WTC11 (cell line): Measurements from ENCODE around the gene SECTM1. TPM values are rescaled to one million over a fixed set of nuclear protein-coding genes. Genes with fewer than 3 reads are reported as not detected.

Experiments
- ATAC-seq: fragments of 200-7000 bp; cut with Tn5 transposase; 2 replicates; pipeline ENCODE4 v1.10.0; 2021; ENCODE audit warnings: mild to moderate bottlenecking, moderate library complexity
- CTCF ChIA-PET: fragments of 300-600 bp; sonication (Branson Sonifier 250); formaldehyde crosslinking; loops from one replicate; lab custom pipeline; 2021; ENCODE audit warnings: antibody characterized with exemption; lab: Charles Lee
- POLR2A ChIA-PET: fragments of 350-600 bp; sonication (Branson Sonifier 250); formaldehyde crosslinking; loops from one replicate; lab custom pipeline; 2021; ENCODE audit warnings: antibody characterized with exemption; lab: Charles Lee
- DNase-seq: peaks from one replicate; pipeline ENCODE4 v3.0.0; 2021; ENCODE audit warnings: low spot score
- H3K27ac Mint-ChIP-seq: 2 replicates; pipeline ENCODE4 v1.8.0; 2021; ENCODE audit warnings: mixed read lengths
- H3K27me3 Mint-ChIP-seq: 2 replicates; pipeline ENCODE4 v1.8.0; 2021; ENCODE audit warnings: low read depth, mild to moderate bottlenecking, moderate library complexity, mixed read lengths
- H3K36me3 Mint-ChIP-seq: 2 replicates; pipeline ENCODE4 v1.8.0; 2021; ENCODE audit warnings: mixed read lengths
- H3K4me1 Mint-ChIP-seq: 2 replicates; pipeline ENCODE4 v1.8.0; 2022; ENCODE audit warnings: mixed read lengths
- H3K4me3 Mint-ChIP-seq: 2 replicates; pipeline ENCODE4 v1.8.0; 2021; ENCODE audit warnings: mild to moderate bottlenecking, moderate library complexity, mixed read lengths
- H3K9me3 Mint-ChIP-seq: 2 replicates; pipeline ENCODE4 v1.8.0; 2021; ENCODE audit warnings: mixed read lengths
- ATF6 ChIP-seq: sonication (generic); formaldehyde crosslinking; IDR thresholded peaks from 2 replicates; pipeline ENCODE4 v1.8.1; 2023; ENCODE audit warnings: mild to moderate bottlenecking, missing genetic modification reagents
- CTCF ChIP-seq: fragments of 200-600 bp; IDR thresholded peaks from 2 replicates; pipeline ENCODE4 v1.8.0; 2022; ENCODE audit warnings: antibody characterized with exemption
- EMX1 ChIP-seq: fragments of 250-450 bp; sonication (Bioruptor Pico); IDR thresholded peaks from 2 replicates; pipeline ENCODE4 v1.8.0; 2021; ENCODE audit warnings: mild to moderate bottlenecking
- HMGXB4 ChIP-seq: sonication (generic); formaldehyde crosslinking; IDR thresholded peaks from 2 replicates; pipeline ENCODE4 v1.8.1; 2023; ENCODE audit warnings: mild to moderate bottlenecking, moderate library complexity, missing genetic modification reagents
- MLX ChIP-seq: sonication (generic); formaldehyde crosslinking; IDR thresholded peaks from 2 replicates; pipeline ENCODE4 v1.8.1; 2023; ENCODE audit warnings: mild to moderate bottlenecking, missing genetic modification reagents, moderate library complexity
- SP1 ChIP-seq: sonication (generic); formaldehyde crosslinking; conservative IDR thresholded peaks from 2 replicates; pipeline ENCODE4 v1.8.1; 2022; ENCODE audit warnings: missing genetic modification reagents
- ZBTB43 ChIP-seq: sonication (generic); formaldehyde crosslinking; IDR thresholded peaks from 2 replicates; pipeline ENCODE4 v1.8.1; 2023; ENCODE audit warnings: mild to moderate bottlenecking, missing genetic modification reagents
- total RNA-seq: library from RNA; stranded (reverse); gene quantifications from 3 replicates; pipeline ENCODE4 v1.2.3, GENCODE V29; 2021
- TF ChIP-seq, protein P1 (sequence below): fragments of 250-450 bp; sonication (Bioruptor Pico); IDR thresholded peaks from 2 replicates; pipeline ENCODE4 v1.9.0; 2021; ENCODE audit warnings: moderate library complexity, mild to moderate bottlenecking, inconsistent platforms, borderline replicate concordance
- TF ChIP-seq, protein P2 (sequence below): sonication (generic); formaldehyde crosslinking; IDR thresholded peaks from 2 replicates; pipeline ENCODE4 v1.8.1; 2023; ENCODE audit warnings: mild to moderate bottlenecking, missing genetic modification reagents, moderate library complexity

Gene SECTM1
- total RNA-seq, 1 experiment from 2014 or later, result 0.22 TPM

DNA sequence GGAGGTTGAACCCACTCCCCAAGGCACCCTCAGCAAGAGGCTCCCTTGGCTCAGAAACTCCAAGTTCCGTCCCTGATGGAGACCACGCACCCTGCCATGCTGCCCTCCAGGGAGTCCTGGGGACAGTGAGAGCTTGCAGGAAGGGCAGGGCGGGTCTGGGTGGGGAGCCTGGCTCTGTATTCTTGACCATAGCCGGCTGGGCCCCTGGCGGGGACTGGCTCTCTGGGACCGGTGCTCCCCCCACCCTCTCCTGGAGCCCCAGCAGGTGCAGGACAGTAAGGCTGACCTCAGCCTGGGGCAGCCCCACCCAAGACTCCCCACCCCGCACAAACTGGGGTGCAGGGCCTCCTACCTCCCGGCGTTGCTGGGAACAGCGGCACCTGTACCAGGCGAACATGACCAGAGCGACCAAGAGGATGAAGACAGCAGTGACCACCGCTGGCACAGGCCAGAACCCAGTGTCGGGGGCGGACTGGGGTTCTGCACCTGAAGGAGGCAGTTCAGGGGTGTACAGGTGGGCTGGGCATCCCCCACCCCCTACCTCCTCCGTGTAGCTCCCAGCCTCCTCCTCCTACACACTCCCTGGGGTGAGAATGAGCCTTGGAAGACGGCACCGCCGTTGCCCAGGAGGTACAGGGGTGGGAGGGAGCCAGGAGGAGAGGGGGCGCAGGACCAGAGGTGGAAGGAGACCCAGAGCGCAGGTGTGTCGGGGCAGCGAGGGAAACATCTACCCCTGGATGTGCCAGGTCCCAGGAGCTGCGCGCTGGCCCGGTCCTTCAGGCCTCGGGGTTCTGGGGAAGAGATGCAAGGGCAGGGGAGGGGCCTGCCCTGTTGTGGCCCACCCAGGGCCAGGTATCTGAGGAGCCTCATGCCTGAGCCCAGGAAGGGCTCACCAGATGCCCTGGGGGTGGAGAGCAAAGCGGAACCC, 10.8 kb downstream of the SECTM1 start (continued):
- TF ChIP-seq CTCF, result no peak
- no peak for TF ChIP-seq EMX1 (CRISPR knock-in tag)
- TF ChIP-seq, all 79 proteins: peak for 0

- ChIA-PET POLR2A (no interaction called here), CTCF (interaction anchor here (0.6 to 1.3 kb wide), 3 partner anchors 11 to 35 kb away, joined by 3 to 4 read pairs (median 3); no protein-coding TSS in a partner anchor)
- TF ChIP-seq SP1 (CRISPR knock-in tag), result no peak
- TF ChIP-seq, protein P1, sequence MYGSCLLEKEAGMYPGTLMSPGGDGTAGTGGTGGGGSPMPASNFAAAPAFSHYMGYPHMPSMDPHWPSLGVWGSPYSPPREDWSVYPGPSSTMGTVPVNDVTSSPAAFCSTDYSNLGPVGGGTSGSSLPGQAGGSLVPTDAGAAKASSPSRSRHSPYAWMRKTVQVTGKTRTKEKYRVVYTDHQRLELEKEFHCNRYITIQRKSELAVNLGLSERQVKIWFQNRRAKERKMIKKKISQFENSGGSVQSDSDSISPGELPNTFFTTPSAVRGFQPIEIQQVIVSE, result no peak
- no peak for TF ChIP-seq ATF6 (CRISPR knock-in tag)
- no peak for TF ChIP-seq MLX
- TF ChIP-seq ZBTB43, result no peak
- Mint-ChIP-seq H3K27me3 (no peaks in the 10 kb centered on the region), H3K27ac (no peak overlapping the region), H3K9me3 (no peaks in the 10 kb centered on the region), H3K4me3 (no peak overlapping the region), H3K36me3 (no peaks in the 10 kb centered on the region), H3K4me1 (no peaks in the 10 kb centered on the region; the same call in 1 of the 2 replicates)
- ATAC-seq (no peak), DNase-seq (no peak)
These were observed 11.6 kb downstream of the SECTM1 start for GRCh38 chr17:82321947-82322466.

DNA sequence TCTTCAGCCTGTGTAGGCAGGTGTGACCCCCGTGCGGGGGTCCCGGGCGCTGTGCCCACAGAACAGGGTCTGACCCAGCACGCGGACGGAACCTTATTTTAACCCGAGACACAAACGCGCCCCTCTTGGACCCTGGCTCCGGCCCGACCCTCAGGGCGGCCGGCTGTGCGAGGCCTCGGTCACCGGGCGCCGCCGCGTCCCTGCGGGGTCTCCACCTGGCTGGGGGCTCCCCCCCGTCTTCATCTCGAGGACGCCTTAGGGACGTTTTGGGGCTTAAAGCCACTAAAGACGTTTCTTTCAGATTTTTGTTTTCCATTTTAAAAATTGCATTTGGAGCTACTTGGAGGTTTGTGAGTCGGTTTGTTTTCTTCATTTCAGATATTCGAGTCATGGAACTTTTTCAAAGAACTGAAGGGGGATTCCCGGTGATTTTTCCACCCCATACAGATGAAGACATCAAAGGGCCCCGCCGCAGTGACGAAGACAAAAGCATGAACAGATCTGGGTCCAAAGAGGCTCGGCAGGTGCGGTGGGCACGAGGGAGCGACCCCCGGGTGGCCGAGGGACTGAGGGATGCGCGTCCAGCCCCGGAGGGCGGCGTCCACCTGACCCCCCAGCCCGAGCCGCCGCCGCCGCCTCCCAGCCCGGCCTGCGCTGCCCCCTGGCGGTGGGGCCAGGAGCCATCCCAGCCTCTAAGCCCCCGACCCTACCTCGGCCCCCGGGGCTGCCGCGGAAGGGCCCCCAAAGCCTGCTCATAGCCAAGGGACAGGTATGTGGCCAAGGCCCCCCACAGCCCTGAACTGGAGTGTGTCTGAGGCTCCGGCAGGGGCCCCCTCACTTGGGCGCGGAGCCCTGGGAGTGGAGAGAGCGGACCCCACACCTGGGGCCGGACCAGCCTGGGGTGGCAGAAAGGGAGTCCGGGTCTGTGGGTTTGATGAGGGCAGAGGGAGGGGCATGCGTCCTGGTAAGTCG, 12.3 kb downstream of the SECTM1 start:
- Mint-ChIP-seq H3K4me3 (peak overlapping the region; percentile 17; the same call in 1 of the 2 replicates), H3K27me3 (no peaks in the 10 kb centered on the region), H3K27ac (no peak overlapping the region), H3K9me3 (no peaks in the 10 kb centered on the region), H3K36me3 (no peaks in the 10 kb centered on the region), H3K4me1 (no peaks in the 10 kb centered on the region)
- ChIA-PET POLR2A (no interaction called here), CTCF (interaction anchor here (0.6 to 1.3 kb wide), 7 partner anchors 12 to 153 kb away, joined by 3 to 5 read pairs (median 3); no protein-coding TSS in a partner anchor)
- ATAC-seq, result peak; percentile 74
- TF ChIP-seq HMGXB4 (CRISPR knock-in tag) (peak; percentile 39; the same call in 1 of the 2 replicates), ATF6 (CRISPR knock-in tag) (no peak), CTCF (peak; percentile 94)
- TF ChIP-seq, protein P2, sequence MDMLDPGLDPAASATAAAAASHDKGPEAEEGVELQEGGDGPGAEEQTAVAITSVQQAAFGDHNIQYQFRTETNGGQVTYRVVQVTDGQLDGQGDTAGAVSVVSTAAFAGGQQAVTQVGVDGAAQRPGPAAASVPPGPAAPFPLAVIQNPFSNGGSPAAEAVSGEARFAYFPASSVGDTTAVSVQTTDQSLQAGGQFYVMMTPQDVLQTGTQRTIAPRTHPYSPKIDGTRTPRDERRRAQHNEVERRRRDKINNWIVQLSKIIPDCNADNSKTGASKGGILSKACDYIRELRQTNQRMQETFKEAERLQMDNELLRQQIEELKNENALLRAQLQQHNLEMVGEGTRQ (CRISPR knock-in tag), result 0 out of 2 replicates have a peak, but pooled peaks have one; percentile 18
- DNase-seq, result peak; percentile 73
